Ureter (tissue), 1 donor: ENCODE data around the gene VIT. TPM values are rescaled to one million over a fixed set of nuclear protein-coding genes. Genes with fewer than 3 reads are reported as not detected.

ENCODE experiments used
- DNase-seq: peaks from one replicate; pipeline ENCODE4 v3.0.0-alpha.2; 2020; ENCODE audit warnings: low spot score
- total RNA-seq: library from RNA; stranded (reverse); gene quantifications from one replicate; pipeline ENCODE4 v1.2.4, GENCODE V29; 2023
- donor health status: DM: yes; HTN: yes; CAD: no.

The VIT gene
- 7.4 TPM for total RNA-seq

GRCh38 chr2:36696533-36696932, at the start of gene VIT:
TSS of gene VIT (plus strand) at chr2:36696707. CDS start at chr2:36716371, 19,664 bp downstream.
- DNase-seq: no peak

GRCh38 chr2:36650031-36650829, 46.3 kb upstream of the VIT start:
- peak; percentile 45 for DNase-seq

- no peak for DNase-seq
These were observed 43.4 kb upstream of the VIT start for GRCh38 chr2:36653155-36653554.

GRCh38 chr2:36653967-36654694, 42.4 kb upstream of the VIT start:
- DNase-seq: no peak

GRCh38 chr2:36655453-36655852, 41.1 kb upstream of the VIT start:
- DNase-seq: no peak

- no peak for DNase-seq
These were observed 38.8 kb upstream of the VIT start for GRCh38 chr2:36657703-36658102.

GRCh38 chr2:36658277-36658748, 38.2 kb upstream of the VIT start:
- DNase-seq: no peak

- DNase-seq: no peak
These were observed 37.3 kb upstream of the VIT start for GRCh38 chr2:36659218-36659617.

- no peak for DNase-seq
These were observed 36.6 kb upstream of the VIT start for GRCh38 chr2:36659872-36660312.

GRCh38 chr2:36662638-36663037, 33.9 kb upstream of the VIT start:
- DNase-seq: no peak

- DNase-seq: no peak
These were observed 33.2 kb upstream of the VIT start for GRCh38 chr2:36663295-36663694.

GRCh38 chr2:36663851-36664695, 32.4 kb upstream of the VIT start:
- no peak for DNase-seq

GRCh38 chr2:36664696-36665076, 31.8 kb upstream of the VIT start:
- no peak for DNase-seq

GRCh38 chr2:36667931-36668330, 28.6 kb upstream of the VIT start:
- DNase-seq: no peak

- no peak for DNase-seq
These were observed 25.5 kb upstream of the VIT start for GRCh38 chr2:36670881-36671595.

GRCh38 chr2:36671731-36672130, 24.8 kb upstream of the VIT start:
- no peak for DNase-seq

GRCh38 chr2:36672199-36672598, 24.3 kb upstream of the VIT start:
- no peak for DNase-seq

GRCh38 chr2:36675579-36676282, 20.8 kb upstream of the VIT start:
- no peak for DNase-seq

GRCh38 chr2:36676364-36676763, 20.1 kb upstream of the VIT start:
- DNase-seq: no peak

GRCh38 chr2:36677386-36677785, 19.1 kb upstream of the VIT start:
- DNase-seq: no peak
